COLO668 (cell line): ENCODE data around the gene IGFL2.
"Not testable (repeated sequence)": the region's sequence is repeated elsewhere in the genome, so short reads cannot be mapped to it uniquely, and the experiment has no call there.

Experiments
- DNase-seq: peaks from one replicate; lab custom pipeline; 2025; ENCODE audit not compliant: unreplicated experiment; lab: John Stamatoyannopoulos, UW

IGFL2 gene

DNA sequence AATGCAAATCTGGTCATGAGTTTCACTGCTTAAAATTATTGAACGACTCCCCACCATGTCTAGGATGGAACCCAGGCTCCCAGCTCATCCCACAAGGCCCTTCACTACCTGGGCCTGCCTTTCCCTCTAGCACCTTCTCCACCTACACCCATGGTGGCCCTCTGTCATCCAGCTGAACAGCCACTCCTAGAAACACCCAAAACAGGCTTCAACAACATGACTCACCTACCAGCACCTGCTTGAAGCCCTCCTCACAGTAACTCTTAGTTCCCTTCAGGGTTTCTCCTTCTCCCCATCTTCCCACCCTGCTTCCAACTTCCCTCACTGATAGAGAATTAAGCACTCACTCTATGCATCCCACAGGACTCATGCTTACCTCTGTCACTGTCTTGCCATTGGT lies 6.6 kb upstream of the IGFL2 start:
- DNase-seq, result no peak

DNA sequence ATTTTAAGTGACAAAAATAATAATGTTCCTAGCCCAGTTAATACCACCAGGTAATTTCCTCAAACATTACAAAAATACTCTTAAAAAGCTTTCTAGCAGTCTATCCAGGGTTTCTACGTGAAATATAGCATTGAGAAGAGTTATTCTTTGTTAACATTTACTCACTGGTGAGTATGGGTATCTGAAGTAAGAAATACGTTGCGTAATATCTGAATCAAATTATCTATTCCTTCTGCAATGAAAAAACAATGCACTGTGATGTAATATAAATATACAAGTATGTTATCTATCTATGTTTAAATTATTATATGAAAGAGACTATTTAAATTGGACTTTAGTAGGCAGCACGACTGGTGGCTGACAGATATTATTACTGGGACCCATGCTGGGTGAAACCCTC lies 5.7 kb upstream of the IGFL2 start:
- DNase-seq, result no peak

DNA sequence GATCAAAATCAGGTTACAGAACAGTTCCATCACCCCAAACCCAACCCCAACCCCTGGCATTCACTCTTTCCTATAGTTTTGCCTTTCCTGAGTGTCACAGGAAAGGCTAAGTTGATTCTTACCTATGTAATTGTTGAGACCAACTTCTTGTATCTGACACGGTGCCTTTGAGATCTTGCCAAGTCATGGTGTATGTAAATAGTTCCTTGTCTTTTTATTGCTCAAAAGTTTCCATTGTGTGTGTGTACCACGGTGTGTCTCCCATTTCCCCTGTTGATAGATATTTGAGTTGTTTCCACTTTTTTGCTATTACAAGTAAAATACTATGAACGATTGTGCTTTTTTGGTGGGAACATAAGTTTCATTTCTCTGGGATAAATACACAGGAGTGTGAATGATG lies 3.3 kb upstream of the IGFL2 start:
- no peak for DNase-seq

- DNase-seq, result no peak
Observed at GRCh38 chr19:46147166-46147740, 785 bp upstream of the IGFL2 start.

DNA sequence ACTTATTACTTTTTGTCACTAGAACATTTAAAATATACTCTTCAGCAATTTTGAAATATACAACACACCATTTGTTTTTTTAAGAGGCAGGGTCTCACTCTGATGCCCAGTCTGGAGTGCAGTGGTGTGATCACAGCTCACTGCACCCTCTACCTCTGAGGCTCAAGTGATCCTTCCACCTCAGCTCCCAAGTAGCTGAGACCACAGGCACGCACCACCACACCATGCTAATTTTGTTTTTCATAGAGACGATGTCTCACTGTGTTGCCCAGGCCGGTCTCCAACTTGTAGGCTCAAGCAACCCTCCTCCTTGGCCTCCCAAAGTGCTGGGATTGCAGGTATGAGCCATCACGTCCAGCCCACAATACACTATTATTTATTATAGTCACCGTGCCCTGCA lies 2.6 kb downstream of the IGFL2 start:
- DNase-seq, result no peak

GRCh38 chr19:46155237-46155636 lies 7.2 kb downstream of the IGFL2 start:
- DNase-seq, result no peak

GRCh38 chr19:46159418-46160232 lies 11.6 kb downstream of the IGFL2 start:
- DNase-seq, result no peak

GRCh38 chr19:46160233-46160775 lies 12.3 kb downstream of the IGFL2 start:
- DNase-seq, result no peak

- not testable (repeated sequence) for DNase-seq
Observed at GRCh38 chr19:46161642-46162257, 13.7 kb downstream of the IGFL2 start.

DNA sequence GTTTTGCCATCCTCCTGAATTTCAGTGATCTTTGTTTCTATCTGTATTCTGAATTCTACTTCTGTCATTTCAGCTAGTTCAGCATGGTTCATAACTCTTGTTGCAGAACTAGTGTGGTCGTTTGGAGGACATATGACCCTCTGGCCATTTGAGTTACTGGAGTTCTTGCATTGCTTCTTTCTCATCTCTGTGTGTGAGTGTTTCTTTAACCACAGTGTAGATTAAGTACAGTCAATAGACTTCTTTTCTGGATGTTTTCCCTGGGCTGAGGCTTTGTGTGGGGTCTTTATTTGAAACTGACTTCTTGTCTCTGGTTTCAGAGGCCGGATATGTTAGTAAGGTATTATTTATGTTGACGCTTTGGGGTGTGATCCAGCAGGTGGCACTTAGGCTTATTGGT lies 14.7 kb downstream of the IGFL2 start:
- no peak for DNase-seq

- no peak for DNase-seq
Observed at GRCh38 chr19:46173886-46174480, 25.9 kb downstream of the IGFL2 start.

DNA sequence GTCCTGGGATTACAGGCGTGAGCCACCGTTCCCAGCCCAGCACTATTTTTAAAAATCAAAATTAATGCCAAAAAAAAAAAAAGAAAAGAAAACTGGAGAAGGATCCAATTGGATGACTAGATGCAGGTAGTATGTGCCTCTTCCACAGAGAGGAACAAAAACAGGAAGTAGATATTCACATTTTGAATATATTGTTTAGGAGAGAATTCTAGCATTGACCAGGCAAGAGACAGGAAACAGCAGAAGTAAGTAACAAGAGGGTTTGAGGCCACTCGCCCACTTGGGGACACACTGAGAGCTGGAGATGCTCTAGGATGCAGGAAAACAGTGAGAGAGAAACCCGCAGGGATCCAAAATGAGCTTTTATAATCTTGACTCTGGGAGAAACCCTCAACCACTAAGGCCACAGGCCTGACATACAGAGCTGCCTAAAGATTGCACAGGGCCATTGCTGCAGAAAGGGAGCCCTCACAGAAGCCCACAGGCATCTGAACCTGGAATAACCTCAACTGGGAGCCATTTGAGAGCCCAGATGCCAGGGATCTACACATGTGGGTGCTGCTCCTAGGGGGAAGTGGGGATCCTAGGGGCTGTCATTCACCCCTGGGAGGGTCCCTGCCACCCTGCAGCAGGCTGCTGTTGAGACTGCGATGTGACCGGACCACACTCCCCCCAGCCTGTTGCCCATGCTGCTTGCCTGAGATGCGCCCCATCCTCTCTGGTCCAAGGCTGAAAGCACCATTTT lies 28.2 kb downstream of the IGFL2 start:
- DNase-seq, result no peak

- no peak for DNase-seq
Observed at GRCh38 chr19:46179076-46179759, 31.2 kb downstream of the IGFL2 start.

DNA sequence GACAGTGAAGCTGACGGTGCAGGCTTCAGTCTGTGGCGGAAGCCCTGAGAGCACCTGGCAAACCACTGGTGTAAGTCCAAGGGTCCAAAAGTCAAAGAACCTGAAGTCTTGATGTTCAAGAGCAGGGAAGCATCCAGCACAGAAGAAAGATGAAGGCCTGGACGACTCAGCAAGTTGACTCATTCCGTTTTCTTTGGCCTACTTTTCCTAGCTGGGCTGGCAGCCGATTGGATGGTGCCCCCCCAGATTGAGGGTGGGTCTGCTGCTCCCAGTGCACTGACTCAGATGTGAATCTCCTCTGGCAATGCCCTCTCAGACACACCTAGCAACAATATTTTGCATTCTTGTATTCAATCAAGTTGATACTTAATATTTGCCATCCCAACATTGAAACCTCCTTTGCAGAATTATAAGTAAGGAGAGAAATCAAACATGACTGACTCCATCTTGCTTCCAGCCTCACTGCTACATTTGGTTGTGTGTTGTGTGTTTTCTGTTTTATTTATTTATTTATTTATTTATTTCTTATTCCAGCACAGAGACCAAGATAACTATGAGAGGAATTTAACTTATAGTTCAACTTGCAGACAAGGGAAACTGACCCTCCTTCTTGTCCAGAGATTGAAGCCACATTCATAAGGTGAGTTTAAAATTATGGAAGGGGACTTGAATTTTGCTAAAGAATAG lies 32.8 kb downstream of the IGFL2 start:
- DNase-seq, result no peak

GRCh38 chr19:46181388-46181779 lies 33.3 kb downstream of the IGFL2 start:
- no peak for DNase-seq

- DNase-seq, result no peak
Observed at GRCh38 chr19:46182476-46182875, 34.4 kb downstream of the IGFL2 start.

DNA sequence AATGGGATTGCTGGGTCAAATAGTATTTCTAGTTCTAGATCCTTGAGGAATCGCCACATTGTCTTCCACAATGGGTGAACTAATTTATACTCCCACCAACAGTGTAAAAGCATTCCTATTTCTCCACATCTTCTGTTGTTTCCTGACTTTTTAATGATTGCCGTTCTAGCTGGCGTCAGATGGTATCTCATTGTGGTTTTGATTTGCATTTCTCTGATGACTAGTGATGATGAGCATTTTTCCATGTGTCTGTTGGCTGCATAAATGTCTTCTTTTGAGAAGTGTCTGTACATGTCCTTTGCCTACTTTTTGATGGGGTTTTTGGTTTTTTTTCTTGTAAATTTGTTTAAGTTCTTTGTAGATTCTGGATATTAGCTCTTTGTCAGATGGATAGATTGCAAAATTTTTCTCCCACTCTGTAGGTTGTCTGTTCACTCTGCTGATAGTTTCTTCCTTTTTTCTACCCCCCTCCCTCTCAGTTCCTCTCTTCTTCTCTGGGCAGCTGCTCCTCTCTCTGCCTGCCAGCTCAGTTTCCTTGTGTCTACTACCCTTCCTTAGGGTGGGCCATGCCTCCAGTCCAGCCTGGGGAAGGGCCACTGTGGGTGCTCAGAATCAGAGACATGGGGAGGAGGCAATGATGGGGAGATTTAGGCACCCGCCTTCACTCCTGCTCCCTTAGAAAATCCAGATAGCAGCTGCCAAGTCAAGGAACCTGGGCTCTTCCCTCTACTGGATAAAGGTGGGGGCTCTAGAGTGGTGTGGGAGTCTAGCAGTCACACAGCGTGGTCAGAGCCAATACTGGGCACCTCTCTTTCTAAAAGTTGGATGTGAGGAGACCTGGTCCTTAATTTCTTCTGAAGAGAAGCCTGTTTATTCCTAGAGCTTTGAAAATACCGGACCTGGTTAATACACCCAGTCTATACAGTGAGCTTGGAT lies 37.0 kb downstream of the IGFL2 start:
- not testable (repeated sequence) for DNase-seq

DNA sequence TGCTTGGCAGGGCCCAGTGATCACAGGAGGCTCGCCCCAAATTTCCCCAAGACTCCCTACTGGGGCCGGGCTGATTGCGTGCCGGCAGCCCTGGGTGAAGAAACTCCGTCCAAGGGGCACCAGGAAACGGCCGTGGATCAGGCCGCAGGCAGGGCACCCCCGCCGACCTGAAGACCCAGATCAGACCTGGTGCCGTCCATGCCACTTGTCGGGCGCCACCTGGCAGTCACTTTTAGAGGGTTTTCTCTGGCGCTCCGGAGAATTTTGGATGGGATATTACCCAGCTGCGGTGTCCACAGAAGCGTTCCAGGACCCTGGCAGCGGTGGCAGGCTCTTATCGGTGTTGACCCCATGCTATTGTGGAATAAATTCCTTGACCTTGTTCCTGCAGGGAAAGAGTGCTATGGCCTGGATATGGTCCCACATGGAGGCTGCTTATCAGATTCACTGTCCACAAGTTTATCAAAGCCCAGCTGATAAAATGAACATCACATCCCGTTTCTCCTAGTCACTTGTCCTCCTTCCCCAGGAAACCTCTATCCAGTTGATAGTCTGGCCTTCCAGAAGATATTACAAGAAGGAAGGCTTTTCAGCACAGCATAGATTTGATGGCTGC lies 38.2 kb downstream of the IGFL2 start:
- no peak for DNase-seq
